AG09319 (cell line): ENCODE results near the gene WIZ.
A peak's percentile ranks its signal among the peaks of the same experiment; 100 is the strongest.

Experiments
- DNase-seq: peaks from one replicate; pipeline ENCODE4 v3.0.0-alpha.2; 2010; ENCODE audit warnings: low read depth; ENCODE audit errors: extremely low read depth
- CTCF ChIP-seq: IDR thresholded peaks from 2 replicates; pipeline ENCODE4 v1.5.1; 2011; ENCODE audit warnings: low read depth, mild to moderate bottlenecking, inconsistent platforms, low read length, moderate library complexity

WIZ gene

GRCh38 chr19:15436012-15436825 lies 13.5 kb downstream of the WIZ start:
- no peak for TF ChIP-seq CTCF
- no peak for DNase-seq

- no peak for DNase-seq
- no peak for TF ChIP-seq CTCF
Measured at GRCh38 chr19:15433519-15434069, 16.2 kb downstream of the WIZ start.

GRCh38 chr19:15432629-15433518 lies 16.9 kb downstream of the WIZ start:
- peak; percentile 77 for DNase-seq
- no peak for TF ChIP-seq CTCF

- TF ChIP-seq CTCF = no peak
- no peak for DNase-seq
Measured at GRCh38 chr19:15432018-15432494, 17.7 kb downstream of the WIZ start.

- no peak for DNase-seq
- TF ChIP-seq CTCF = no peak
Measured at GRCh38 chr19:15431396-15432017, 18.2 kb downstream of the WIZ start.

- no peak for DNase-seq
- no peak for TF ChIP-seq CTCF
Measured at GRCh38 chr19:15430526-15431120, 19.1 kb downstream of the WIZ start.
